DND-41 (cell line): ENCODE results near the gene ARPIN.

Experiments used
- ATAC-seq: fragments of 200-7000 bp; cut with Tn5 transposase; 3 replicates; pipeline ENCODE4 v1.9.1; 2021; ENCODE audit warnings: low read depth; ENCODE audit not compliant: insufficient read depth
- DNase-seq: peaks from one replicate; pipeline ENCODE4 v3.0.0-alpha.2; 2020
- H2AFZ ChIP-seq: 2 replicates; pipeline ENCODE4 v1.6.0; 2012; ENCODE audit warnings: low read depth, low read length
- H3K27ac ChIP-seq: 2 replicates; pipeline ENCODE4 v1.5.1; 2012; ENCODE audit warnings: low read length, inconsistent platforms
- H3K27me3 ChIP-seq: fragments of 200-600 bp; sonication (generic); 2 replicates; pipeline ENCODE4 v1.6.0; 2012; ENCODE audit warnings: low read length, mild to moderate bottlenecking, inconsistent platforms; ENCODE audit not compliant: insufficient read depth, poor library complexity
- H3K36me3 ChIP-seq: 2 replicates; pipeline ENCODE4 v1.5.1; 2012; ENCODE audit warnings: low read length, inconsistent platforms; ENCODE audit not compliant: insufficient read depth
- H3K4me1 ChIP-seq: 2 replicates; pipeline ENCODE4 v1.5.1; 2012; ENCODE audit warnings: mild to moderate bottlenecking, low read length; ENCODE audit not compliant: insufficient read depth
- H3K4me2 ChIP-seq: 2 replicates; pipeline ENCODE4 v1.6.0; 2012; ENCODE audit warnings: mild to moderate bottlenecking, moderate library complexity, low read length, inconsistent platforms; ENCODE audit not compliant: insufficient read depth
- H3K4me3 ChIP-seq, 2 experiments: fragments of 200-600 bp in 1 of 2; shearing (Covaris generic) in 1 of 2; 2 replicates each; pipeline ENCODE4 v1.5.1; 2012 to 2016; ENCODE audit warnings: inconsistent platforms in 2 of 2, low read length in 2 of 2, mild to moderate bottlenecking in 2 of 2, low read depth in 1 of 2, moderate library complexity in 1 of 2
- H3K79me2 ChIP-seq: 2 replicates; pipeline ENCODE4 v1.6.0; 2012; ENCODE audit warnings: low read length, inconsistent platforms; ENCODE audit not compliant: insufficient read depth
- H3K9ac ChIP-seq: 2 replicates; pipeline ENCODE4 v1.6.0; 2012; ENCODE audit warnings: low read depth, mild to moderate bottlenecking, inconsistent platforms, low read length, moderate library complexity
- H3K9me3 ChIP-seq: 2 replicates; pipeline ENCODE4 v1.5.1; 2012; ENCODE audit warnings: low read length, moderate library complexity, mild to moderate bottlenecking, inconsistent platforms; ENCODE audit not compliant: insufficient read depth, severe bottlenecking
- H4K20me1 ChIP-seq: 2 replicates; pipeline ENCODE4 v1.6.0; 2012; ENCODE audit warnings: low read length; ENCODE audit not compliant: insufficient read depth
- EZH2 ChIP-seq: IDR thresholded peaks from 3 replicates; pipeline ENCODE4 v1.6.1; 2012; ENCODE audit warnings: borderline replicate concordance, low read depth, mild to moderate bottlenecking, moderate library complexity, low read length, inconsistent platforms; ENCODE audit not compliant: severe bottlenecking
- TF ChIP-seq, protein P1 (sequence below): IDR thresholded peaks from 2 replicates; pipeline ENCODE4 v1.5.1; 2012; ENCODE audit warnings: borderline replicate concordance, low read length, moderate library complexity, mild to moderate bottlenecking; ENCODE audit not compliant: poor library complexity, severe bottlenecking; ENCODE audit errors: extremely low read depth

ARPIN gene

DNA sequence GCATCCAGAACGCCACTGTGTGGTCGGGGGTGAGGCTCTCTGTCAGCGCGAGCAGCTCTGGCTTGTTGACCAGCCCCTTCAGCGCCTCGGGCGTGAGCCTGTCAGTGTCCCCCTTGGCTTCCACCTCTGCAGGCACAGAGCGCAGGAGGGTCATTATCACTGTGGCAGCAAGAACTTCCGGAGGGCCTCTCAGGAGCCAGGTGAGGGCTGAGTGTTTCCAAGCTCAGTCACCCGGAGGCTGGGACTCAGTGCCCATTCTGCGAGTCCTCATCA is 9.0 kb downstream of the ARPIN start:
- no peaks in the 10 kb centered on the region for H3K9me3 ChIP-seq
- no peaks in the 10 kb centered on the region for H3K36me3 ChIP-seq
- no peak overlapping the region for H2AFZ ChIP-seq
- TF ChIP-seq, protein P1, sequence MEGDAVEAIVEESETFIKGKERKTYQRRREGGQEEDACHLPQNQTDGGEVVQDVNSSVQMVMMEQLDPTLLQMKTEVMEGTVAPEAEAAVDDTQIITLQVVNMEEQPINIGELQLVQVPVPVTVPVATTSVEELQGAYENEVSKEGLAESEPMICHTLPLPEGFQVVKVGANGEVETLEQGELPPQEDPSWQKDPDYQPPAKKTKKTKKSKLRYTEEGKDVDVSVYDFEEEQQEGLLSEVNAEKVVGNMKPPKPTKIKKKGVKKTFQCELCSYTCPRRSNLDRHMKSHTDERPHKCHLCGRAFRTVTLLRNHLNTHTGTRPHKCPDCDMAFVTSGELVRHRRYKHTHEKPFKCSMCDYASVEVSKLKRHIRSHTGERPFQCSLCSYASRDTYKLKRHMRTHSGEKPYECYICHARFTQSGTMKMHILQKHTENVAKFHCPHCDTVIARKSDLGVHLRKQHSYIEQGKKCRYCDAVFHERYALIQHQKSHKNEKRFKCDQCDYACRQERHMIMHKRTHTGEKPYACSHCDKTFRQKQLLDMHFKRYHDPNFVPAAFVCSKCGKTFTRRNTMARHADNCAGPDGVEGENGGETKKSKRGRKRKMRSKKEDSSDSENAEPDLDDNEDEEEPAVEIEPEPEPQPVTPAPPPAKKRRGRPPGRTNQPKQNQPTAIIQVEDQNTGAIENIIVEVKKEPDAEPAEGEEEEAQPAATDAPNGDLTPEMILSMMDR: no peak
- no peak for TF ChIP-seq EZH2
- no peak for ATAC-seq
- no peak for DNase-seq
- H3K27me3 ChIP-seq: no peaks in the 10 kb centered on the region
- H3K79me2 ChIP-seq: no peaks in the 10 kb centered on the region
- no peaks in the 10 kb centered on the region for H4K20me1 ChIP-seq
- H3K27ac ChIP-seq: no peak overlapping the region
- no peak overlapping the region for H3K4me2 ChIP-seq
- H3K9ac ChIP-seq: no peak overlapping the region
- H3K4me1 ChIP-seq: no peaks in the 10 kb centered on the region
- H3K4me3 ChIP-seq: no peak overlapping the region

DNA sequence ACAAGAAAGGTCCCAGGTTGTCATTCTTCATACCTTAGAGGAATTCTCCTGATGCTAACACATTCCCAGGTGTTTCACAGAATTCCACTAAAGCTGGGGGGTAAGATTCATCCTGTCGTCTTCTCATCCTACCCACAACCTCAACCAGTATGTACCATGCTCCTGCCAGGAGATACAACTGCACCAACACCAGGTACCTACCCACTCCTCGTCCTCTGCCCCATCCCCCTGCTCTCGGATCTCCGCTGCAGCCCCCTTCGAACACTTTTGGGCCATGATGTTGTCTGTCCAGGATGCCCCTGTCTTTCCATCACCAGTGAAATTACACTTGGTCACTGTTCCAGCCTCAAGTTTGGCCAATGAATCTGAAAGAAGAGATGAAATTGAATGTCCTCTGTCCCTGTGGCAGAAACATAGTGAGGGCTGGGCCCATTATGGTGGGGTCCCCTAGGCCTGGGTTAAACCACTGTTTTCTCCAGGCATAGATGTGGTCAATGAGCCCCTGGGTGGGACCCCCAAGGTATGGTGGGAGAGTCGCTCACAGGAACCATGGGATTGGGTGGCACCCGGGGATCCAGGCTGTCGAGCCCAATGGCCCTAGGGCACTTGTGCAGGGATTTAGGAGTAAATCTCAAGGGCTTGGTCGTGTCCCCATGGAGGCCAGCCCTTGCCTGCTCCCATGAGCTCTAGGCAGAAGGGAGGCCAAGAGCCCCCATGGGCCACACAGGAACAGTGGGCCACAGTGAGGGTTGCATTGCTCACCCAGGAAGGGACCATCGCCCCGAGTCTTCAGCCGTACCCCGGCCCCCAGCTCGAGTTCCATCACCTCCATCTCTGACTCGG is 9.5 kb downstream of the ARPIN start:
- H3K9ac ChIP-seq: no peak overlapping the region
- no peak overlapping the region for H2AFZ ChIP-seq
- H3K4me3 ChIP-seq: no peak overlapping the region
- H3K4me2 ChIP-seq: no peak overlapping the region
- H3K27ac ChIP-seq: no peak overlapping the region
- no peaks in the 10 kb centered on the region for H3K27me3 ChIP-seq
- no peak for ATAC-seq
- no peaks in the 10 kb centered on the region for H3K79me2 ChIP-seq
- H4K20me1 ChIP-seq: no peaks in the 10 kb centered on the region
- no peaks in the 10 kb centered on the region for H3K4me1 ChIP-seq
- TF ChIP-seq EZH2: no peak
- TF ChIP-seq, protein P1: no peak
- H3K36me3 ChIP-seq: no peaks in the 10 kb centered on the region
- H3K9me3 ChIP-seq: no peaks in the 10 kb centered on the region
- no peak for DNase-seq

DNA sequence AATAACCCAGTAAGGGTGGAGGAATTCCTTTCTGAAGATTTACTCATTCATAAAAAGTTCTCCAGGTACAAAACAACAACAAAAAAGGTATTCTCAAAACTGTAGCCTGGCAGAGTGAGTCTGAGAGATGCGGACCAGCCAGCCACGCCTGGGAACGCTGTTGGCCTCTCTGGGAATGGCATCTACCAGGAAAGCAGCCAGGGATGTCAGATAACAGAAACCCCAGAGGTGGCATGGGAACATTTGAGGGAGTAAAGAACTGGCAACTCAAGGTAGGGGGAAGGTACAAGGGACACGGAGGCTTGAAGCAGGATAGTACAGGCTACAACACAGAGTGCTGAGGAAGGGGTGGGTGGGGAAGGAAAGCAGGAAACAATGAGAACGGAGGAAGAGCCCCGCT is 11.9 kb downstream of the ARPIN start:
- H4K20me1 ChIP-seq: no peaks in the 10 kb centered on the region
- H3K27ac ChIP-seq: no peak overlapping the region
- H3K4me3 ChIP-seq: no peak overlapping the region
- ATAC-seq (no peak), DNase-seq (no peak)
- no peaks in the 10 kb centered on the region for H3K4me1 ChIP-seq
- H2AFZ ChIP-seq: no peak overlapping the region
- no peak overlapping the region for H3K9ac ChIP-seq
- no peak overlapping the region for H3K4me2 ChIP-seq
- H3K79me2 ChIP-seq: no peaks in the 10 kb centered on the region
- no peaks in the 10 kb centered on the region for H3K36me3 ChIP-seq
- H3K9me3 ChIP-seq: no peaks in the 10 kb centered on the region
- no peak for TF ChIP-seq EZH2
- H3K27me3 ChIP-seq: no peaks in the 10 kb centered on the region

DNA sequence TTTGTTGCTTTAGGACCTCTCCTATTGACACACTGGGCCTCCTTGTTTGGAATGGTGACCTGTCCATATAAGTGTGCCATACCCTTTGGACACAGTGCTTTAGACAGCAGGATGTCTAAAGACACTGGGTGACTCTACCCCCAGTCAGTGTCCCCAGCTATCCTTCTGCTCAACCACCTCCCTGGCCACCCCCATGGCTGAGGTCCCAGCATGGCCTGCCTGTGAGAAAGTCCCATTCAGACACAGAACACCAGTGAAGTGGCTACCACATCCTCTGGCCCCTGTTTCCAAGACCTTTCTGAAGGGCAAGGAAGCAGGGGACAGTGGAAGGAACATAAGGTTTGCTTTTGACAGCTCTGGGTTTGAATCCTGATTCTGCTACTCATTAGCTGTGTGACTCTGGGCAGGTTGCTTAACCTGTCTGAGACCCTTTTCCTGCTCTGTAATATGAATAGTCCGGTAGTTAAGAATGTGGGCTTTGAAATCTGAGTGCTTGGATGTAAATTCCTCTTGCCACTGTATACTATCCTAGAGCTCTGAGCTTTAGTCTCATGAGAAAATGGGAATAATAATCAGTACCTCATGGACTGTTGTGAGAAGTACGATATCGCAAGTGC is 12.7 kb downstream of the ARPIN start:
- no peak for ATAC-seq

More for the DNA sequence above, 12.7 kb downstream of the ARPIN start:
- TF ChIP-seq, protein P1: no peak
- TF ChIP-seq EZH2: no peak
- no peak overlapping the region for H3K4me2 ChIP-seq
- no peak for DNase-seq
- no peak overlapping the region for H3K4me3 ChIP-seq
- H3K9me3 ChIP-seq: no peaks in the 10 kb centered on the region
- H3K9ac ChIP-seq: no peak overlapping the region
- H3K27me3 ChIP-seq: no peaks in the 10 kb centered on the region
- no peaks in the 10 kb centered on the region for H4K20me1 ChIP-seq
- H3K36me3 ChIP-seq: no peaks in the 10 kb centered on the region
- no peaks in the 10 kb centered on the region for H3K79me2 ChIP-seq
- no peak overlapping the region for H3K27ac ChIP-seq
- no peak overlapping the region for H2AFZ ChIP-seq
- H3K4me1 ChIP-seq: 0 out of 2 replicates have a peak, but pooled peaks cover 2% of the 10 kb centered on the region
